ENCODE results near the gene AAK1. TPM values are rescaled to one million over a fixed set of nuclear protein-coding genes. Genes with fewer than 3 reads are reported as not detected.

The AAK1 gene
- total and polyA plus RNA-seq, 2 of the 13 experiments (the other 11 are each of a cell fraction or from before 2014, with no cell fraction given), result 9.8 to 10.3 TPM

GRCh38 chr2:69436938-69437750 is 206.4 kb downstream of the AAK1 start, which contains the start of gene NFU1 (continued):
- TF ChIP-seq, protein P1, sequence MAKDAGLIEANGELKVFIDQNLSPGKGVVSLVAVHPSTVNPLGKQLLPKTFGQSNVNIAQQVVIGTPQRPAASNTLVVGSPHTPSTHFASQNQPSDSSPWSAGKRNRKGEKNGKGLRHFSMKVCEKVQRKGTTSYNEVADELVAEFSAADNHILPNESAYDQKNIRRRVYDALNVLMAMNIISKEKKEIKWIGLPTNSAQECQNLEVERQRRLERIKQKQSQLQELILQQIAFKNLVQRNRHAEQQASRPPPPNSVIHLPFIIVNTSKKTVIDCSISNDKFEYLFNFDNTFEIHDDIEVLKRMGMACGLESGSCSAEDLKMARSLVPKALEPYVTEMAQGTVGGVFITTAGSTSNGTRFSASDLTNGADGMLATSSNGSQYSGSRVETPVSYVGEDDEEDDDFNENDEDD (CRISPR knock-in tag; IDR thresholded peaks at IDR 0.05; ENCODE audit: borderline replicate concordance), result peak; percentile 75; the same call in 1 of the 2 replicates
- no peak for TF ChIP-seq MAFK (conservative IDR thresholded peaks at IDR 0.05 in 1 of 2, IDR thresholded peaks at IDR 0.05 in 1 of 2; ENCODE audit: low read length in 2 of 2)
- no peak for TF ChIP-seq ZNF672 (CRISPR knock-in tag; IDR thresholded peaks at IDR 0.05)
- TF ChIP-seq, protein P2, sequence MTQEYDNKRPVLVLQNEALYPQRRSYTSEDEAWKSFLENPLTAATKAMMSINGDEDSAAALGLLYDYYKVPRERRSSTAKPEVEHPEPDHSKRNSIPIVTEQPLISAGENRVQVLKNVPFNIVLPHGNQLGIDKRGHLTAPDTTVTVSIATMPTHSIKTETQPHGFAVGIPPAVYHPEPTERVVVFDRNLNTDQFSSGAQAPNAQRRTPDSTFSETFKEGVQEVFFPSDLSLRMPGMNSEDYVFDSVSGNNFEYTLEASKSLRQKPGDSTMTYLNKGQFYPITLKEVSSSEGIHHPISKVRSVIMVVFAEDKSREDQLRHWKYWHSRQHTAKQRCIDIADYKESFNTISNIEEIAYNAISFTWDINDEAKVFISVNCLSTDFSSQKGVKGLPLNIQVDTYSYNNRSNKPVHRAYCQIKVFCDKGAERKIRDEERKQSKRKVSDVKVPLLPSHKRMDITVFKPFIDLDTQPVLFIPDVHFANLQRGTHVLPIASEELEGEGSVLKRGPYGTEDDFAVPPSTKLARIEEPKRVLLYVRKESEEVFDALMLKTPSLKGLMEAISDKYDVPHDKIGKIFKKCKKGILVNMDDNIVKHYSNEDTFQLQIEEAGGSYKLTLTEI (CRISPR knock-in tag; conservative IDR thresholded peaks at IDR 0.05), result no peak
- peak; percentile 80 for TF ChIP-seq GATAD2A (CRISPR knock-in tag; IDR thresholded peaks at IDR 0.05)
- peak; percentile 93 for TF ChIP-seq ZNF790 (CRISPR knock-in tag; IDR thresholded peaks at IDR 0.05; ENCODE audit: borderline replicate concordance)
- no peak for TF ChIP-seq ZNF44 (CRISPR knock-in tag; IDR thresholded peaks at IDR 0.05)
- peak; percentile 85 for TF ChIP-seq GABPB1 (CRISPR knock-in tag; IDR thresholded peaks at IDR 0.05)
- TF ChIP-seq, protein P3, sequence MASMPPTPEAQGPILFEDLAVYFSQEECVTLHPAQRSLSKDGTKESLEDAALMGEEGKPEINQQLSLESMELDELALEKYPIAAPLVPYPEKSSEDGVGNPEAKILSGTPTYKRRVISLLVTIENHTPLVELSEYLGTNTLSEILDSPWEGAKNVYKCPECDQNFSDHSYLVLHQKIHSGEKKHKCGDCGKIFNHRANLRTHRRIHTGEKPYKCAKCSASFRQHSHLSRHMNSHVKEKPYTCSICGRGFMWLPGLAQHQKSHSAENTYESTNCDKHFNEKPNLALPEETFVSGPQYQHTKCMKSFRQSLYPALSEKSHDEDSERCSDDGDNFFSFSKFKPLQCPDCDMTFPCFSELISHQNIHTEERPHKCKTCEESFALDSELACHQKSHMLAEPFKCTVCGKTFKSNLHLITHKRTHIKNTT (CRISPR knock-in tag; IDR thresholded peaks at IDR 0.05), result no peak
- peak; percentile 76; the same call in 1 of the 2 replicates for TF ChIP-seq TFDP2 (CRISPR knock-in tag; IDR thresholded peaks at IDR 0.05)
- TF ChIP-seq ZNF333 (CRISPR knock-in tag; IDR thresholded peaks at IDR 0.05; ENCODE audit: borderline replicate concordance), result no peak; the same call in 1 of the 2 replicates
- TF ChIP-seq ZNF10 (CRISPR knock-in tag; IDR thresholded peaks at IDR 0.05; ENCODE audit: borderline replicate concordance, low read depth), result no peak
- no peak for TF ChIP-seq MTA3 (CRISPR knock-in tag; IDR thresholded peaks at IDR 0.05)
- TF ChIP-seq, protein P4, sequence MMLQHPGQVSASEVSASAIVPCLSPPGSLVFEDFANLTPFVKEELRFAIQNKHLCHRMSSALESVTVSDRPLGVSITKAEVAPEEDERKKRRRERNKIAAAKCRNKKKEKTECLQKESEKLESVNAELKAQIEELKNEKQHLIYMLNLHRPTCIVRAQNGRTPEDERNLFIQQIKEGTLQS (CRISPR knock-in tag; IDR thresholded peaks at IDR 0.05), result peak; percentile 62; the same call in 1 of the 2 replicates
- peak; percentile 14; the same call in 1 of the 2 replicates for TF ChIP-seq E2F5 (CRISPR knock-in tag; conservative IDR thresholded peaks at IDR 0.05)
- TF ChIP-seq ZNF530 (CRISPR knock-in tag; IDR thresholded peaks at IDR 0.05; ENCODE audit: low read depth), result no peak
- peak; percentile 73 for TF ChIP-seq ELF1 (CRISPR knock-in tag; IDR thresholded peaks at IDR 0.05)
- no peak; the same call in 1 of the 2 replicates for TF ChIP-seq ZNF512 (CRISPR knock-in tag; IDR thresholded peaks at IDR 0.05)
- TF ChIP-seq ZSCAN12 (CRISPR knock-in tag; IDR thresholded peaks at IDR 0.05), result no peak
- TF ChIP-seq ZSCAN29 (CRISPR knock-in tag; conservative IDR thresholded peaks at IDR 0.05), result no peak; the same call in 1 of the 2 replicates
- no peak for TF ChIP-seq ZNF24 (IDR thresholded peaks at IDR 0.05)
